ENCODE data around the gene RASSF5. TPM values are rescaled to one million over a fixed set of nuclear protein-coding genes. Genes with fewer than 3 reads are reported as not detected.

Gene RASSF5, protein sequence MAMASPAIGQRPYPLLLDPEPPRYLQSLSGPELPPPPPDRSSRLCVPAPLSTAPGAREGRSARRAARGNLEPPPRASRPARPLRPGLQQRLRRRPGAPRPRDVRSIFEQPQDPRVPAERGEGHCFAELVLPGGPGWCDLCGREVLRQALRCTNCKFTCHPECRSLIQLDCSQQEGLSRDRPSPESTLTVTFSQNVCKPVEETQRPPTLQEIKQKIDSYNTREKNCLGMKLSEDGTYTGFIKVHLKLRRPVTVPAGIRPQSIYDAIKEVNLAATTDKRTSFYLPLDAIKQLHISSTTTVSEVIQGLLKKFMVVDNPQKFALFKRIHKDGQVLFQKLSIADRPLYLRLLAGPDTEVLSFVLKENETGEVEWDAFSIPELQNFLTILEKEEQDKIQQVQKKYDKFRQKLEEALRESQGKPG
- 0.19 and 0.54 TPM in 2 replicates for total RNA-seq

GRCh38 chr1:206507284-206508129 is at the start of gene RASSF5:
Gene RASSF5, plus strand, starts transcription at chr1:206507531. Its CDS starts 72 bp downstream, at chr1:206507603.

GRCh38 chr1:206469933-206470691 is 37.2 kb upstream of the RASSF5 start, which contains the start of gene IKBKE:
Gene IKBKE, plus strand, starts transcription at chr1:206470476. Its CDS starts 2,752 bp downstream, at chr1:206473228.

GRCh38 chr1:206612129-206612876 is 105.0 kb downstream of the RASSF5 start, which contains the start of gene EIF2D:
Gene EIF2D, minus strand, starts transcription at chr1:206612465. Its CDS starts 123 bp downstream, at chr1:206612342.

GRCh38 chr1:206635080-206635977 is 128.0 kb downstream of the RASSF5 start, which contains the start of gene DYRK3:
Gene DYRK3, plus strand, starts transcription at chr1:206635536. Its CDS starts 168 bp downstream, at chr1:206635704.

Other genes with a start within 250 kb of the RASSF5 start
- gene IKBKE, start 37.1 kb upstream of the RASSF5 start, total RNA-seq: 12.0 and 15.0 TPM in 2 replicates
- gene EIF2D, start 104.9 kb downstream of the RASSF5 start, total RNA-seq: 50.7 and 59.0 TPM in 2 replicates
- 12.6 and 13.6 TPM in 2 replicates for gene DYRK3, start 128.0 kb downstream of the RASSF5 start, total RNA-seq
- 28.9 and 34.9 TPM in 2 replicates for gene MAPKAPK2, start 177.4 kb downstream of the RASSF5 start, total RNA-seq